Stimulated activated CD8-positive, alpha-beta memory T cell treated with anti-CD3 and anti-CD28 coated beads, Interleukin-4, amount 100 ng/mL, for 1 hour (primary cell): ENCODE results near the gene STARD7.
"Not testable (repeated sequence)": the region's sequence is repeated elsewhere in the genome, so short reads cannot be mapped to it uniquely, and the experiment has no call there.

ENCODE experiments used
- DNase-seq, 2 donors: peaks; one replicate each; pipeline ENCODE4 v3.0.0-alpha.2; 2020; ENCODE audit warnings: low read depth in 2 of 2, low spot score in 1 of 2

The STARD7 gene

DNA sequence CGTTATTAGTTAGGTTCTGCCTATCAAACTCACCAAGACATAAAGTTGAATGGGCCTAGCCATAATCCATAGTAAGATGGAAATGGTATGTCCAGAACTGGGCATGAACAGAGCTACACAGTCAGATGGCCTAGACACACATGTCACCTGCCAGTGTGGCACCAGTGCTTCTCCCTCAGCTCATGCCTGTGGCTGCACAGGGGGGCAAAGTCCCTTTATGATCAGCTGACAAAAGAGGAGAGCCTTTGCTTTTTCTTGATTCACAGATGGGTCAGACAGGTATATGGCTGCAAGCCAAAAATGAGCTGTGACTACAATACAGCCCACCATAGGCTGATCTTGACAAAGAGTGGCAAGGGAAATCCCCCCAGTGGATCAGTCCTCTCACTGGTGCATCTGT, 28.3 kb upstream of the STARD7 start:
- DNase-seq = no peak

DNA sequence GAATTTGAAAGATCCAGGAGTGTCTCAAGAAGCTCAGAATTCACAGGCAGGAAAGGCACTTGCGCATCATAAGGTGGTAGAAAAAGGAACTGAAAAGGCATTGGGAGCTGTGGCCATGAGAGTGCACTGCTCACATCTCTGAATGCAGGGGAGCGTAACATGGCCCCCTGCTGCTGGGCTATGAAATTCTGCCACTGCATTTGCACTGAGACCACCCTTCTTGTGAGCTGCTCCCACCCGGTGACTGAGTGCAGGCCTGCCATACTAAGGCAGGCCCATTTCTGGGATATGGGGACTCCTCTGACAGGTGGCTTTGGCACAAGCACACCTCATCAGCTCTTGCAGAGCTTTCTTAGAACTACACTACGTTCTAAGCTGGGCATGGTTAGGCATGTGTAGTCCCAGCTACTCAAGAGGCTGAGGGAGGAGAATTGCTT, 25.3 kb upstream of the STARD7 start:
- no peak for DNase-seq

DNA sequence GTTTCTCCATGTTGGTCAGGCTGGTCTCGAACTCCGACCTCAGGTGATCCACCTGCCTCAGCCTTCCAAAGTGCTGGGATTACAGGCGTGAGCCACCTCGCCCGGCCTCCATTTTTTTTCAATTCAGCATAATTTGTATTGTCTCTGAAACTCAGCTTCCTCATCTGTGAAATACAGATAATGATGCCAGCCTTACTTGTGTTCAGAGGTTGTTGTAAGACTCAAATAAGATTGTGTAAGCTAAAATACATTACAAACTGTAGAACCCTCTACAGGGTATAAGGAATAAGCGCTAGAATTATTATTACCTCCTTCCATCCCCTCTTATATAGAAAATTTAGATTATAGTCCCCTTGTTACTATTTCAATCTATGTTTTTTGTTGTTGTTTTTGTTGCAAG, 24.8 kb upstream of the STARD7 start:
- no peak for DNase-seq

DNA sequence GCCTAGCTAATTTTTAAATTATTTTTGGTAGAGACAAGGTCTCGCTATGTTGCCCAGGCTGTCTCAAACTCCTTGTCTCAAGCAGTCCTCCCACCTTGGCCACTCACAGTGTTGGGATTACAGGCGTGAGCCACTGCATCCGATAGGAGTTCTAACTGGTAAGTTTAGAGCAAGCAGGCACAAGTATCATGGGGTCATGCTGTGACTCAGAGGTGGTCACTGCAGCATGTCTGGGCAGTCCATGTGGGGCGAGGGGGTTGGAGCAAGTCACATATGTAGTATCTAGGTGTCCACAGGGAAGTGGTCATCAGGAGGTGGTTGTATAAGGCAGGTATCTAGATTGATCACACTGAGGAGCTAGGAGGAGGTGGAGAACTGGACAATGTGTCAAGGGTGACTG, 22.7 kb upstream of the STARD7 start:
- DNase-seq = no peak

DNA sequence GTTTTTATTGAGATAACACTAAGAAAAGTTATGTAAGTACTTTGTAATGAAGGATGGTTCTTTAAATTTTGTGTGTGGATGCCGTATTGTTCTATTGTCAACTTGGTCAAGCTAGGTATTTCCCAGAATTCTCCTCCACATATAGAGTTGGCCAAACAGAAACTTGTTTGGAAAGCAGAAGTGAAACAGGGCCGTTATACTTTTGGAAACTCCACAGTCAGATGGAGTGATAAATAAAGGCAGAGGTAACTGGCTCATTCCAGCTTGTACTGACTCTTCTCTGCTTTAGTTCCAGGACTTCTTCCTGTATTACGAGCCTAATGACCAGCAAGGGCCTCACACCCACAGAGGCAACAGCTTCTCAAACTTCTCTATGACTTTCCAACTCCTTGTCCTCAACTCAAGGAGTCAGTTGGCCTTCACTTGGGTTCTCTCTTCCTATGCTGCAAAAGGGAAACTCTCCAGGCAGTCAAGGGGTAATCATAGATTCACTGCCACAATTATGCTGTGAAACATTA, 16.4 kb upstream of the STARD7 start:
- no peak for DNase-seq

- DNase-seq = not testable (repeated sequence)
These were observed 12.5 kb upstream of the STARD7 start for GRCh38 chr2:96221106-96221505.

DNA sequence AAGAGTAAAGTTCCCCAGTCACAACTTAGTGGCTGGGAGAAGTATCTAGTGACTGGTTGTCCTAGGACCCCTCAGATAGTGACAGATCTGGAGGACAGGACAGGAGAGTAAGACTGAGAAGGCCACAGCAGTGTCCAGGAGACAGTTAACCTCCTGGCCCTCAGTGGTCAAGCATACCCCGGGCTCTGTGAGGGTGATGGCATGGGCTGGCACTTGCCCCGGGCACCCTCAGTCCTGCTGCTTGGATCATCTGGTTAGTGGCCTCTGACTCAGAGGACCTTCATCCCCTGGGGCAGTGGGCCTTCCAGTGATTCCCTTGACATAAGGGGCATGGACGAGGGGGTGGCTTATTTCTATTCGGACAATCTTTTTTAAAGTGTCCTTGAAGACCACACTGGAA, 11.3 kb upstream of the STARD7 start:
- DNase-seq = not testable (repeated sequence)

GRCh38 chr2:96218508-96219131, 10.0 kb upstream of the STARD7 start:
- no peak for DNase-seq

DNA sequence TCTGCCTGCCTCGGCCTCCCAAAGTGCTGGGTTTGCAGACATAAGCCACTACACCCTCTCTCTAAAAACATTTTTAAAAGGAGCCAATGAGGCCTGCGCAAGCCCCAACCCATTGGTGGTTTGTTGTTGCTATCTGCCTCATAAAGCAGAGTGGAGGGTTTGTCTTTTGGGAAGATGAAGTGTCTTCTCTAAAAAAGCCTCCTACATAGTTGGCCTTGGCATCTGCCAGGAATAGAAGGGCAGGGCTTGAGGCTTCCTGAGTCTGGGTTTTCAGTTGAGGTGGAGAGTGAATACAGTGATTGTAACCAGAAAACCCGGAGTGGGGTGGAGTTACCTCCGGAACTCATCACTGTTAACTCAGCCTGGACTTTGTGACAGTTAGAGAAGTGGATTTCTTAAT, 5.9 kb upstream of the STARD7 start:
- DNase-seq = no peak

DNA sequence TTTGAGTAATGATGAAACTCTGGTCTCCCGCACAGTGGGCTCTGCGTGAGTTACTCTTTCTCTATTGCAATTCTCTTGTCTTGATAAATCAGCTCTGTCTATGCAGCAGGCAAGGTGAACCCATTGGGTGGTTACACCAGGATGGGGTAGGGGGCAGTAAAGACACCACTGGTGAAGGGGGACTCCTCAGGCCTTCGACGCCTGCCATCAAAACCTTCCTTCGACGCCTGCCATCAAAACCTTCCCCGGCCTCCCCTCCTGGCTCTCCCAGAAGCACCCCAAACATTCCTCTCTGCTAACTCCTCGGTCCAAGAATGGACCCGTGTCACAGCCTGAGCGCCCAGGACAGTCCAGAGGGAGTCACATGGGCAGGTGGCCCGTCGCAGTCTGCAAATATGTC, 4.8 kb upstream of the STARD7 start:
- no peak for DNase-seq

- DNase-seq = no peak
These were observed 3.7 kb upstream of the STARD7 start for GRCh38 chr2:96212339-96212738.

- DNase-seq = no peak
These were observed 1.1 kb upstream of the STARD7 start for GRCh38 chr2:96209729-96210085.

GRCh38 chr2:96209011-96209728, 543 bp upstream of the STARD7 start:
- DNase-seq = no peak

DNA sequence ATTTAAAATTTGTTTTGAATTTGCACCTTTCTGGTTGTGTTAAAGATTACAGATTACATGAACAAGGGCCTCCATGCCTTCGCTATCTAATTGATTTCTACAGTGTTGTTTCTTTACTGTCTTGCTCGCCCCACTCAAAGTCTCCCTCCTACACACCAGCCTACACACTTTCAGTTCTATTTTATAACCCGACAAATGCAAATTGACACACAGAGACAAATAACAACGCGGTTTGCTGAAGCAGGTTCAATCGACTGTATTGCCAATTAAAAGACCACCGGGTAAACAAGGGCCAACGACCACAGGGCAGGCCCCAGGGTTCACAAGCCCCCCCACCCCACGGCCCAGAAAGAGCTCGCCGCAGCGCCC, 869 bp downstream of the STARD7 start:
- no peak for DNase-seq

DNA sequence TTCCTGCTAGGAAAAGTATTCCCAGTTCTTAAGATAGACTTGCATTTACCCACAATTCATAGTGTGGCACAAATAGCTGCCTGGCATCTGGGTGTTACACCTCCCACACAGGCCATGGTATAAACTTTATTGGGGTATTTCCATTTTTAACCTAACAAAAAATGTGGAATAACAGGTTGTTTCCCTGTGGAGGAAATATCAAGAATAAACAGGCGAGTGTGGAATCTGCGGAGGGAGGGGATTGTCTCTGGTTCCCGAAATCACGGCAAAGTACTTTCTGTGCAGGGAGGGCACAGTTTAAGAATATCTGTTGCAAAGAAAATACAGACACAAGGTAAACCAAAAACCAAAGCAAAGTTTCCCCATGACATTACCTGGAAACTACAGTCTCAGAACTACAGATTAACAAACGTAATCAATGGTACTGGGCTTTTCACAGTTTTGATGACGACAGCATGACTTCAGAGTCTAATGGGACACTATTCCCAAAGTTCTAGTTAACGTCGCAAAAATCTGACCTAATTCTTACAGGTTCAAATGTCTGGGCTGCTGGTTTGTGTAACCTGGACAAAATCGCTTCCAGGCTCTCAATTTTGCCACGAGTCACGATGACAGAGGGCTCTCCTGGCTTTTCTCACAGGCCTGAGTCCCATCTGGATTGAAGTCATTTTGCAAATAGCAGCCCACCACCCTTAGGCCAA, 1.4 kb downstream of the STARD7 start:
- no peak for DNase-seq

DNA sequence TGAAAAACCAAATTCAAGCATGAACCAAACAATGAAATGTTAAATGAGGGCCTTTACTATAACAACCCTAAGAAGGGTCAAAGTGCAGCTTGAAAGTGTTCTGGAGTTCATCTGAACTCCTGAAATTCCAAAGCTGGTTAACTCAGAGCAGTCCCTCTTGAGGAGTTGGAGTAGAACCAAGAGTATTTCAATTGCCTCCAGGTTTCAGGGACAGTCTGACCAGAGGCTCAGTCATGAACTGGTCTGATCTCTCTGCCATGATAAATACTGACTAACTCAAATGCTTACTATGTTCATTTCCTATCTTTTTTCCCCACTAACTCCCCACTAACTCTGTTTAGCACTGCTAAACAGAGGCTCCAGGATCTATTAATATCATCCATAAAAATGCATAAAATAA, 2.7 kb downstream of the STARD7 start:
- no peak for DNase-seq

DNA sequence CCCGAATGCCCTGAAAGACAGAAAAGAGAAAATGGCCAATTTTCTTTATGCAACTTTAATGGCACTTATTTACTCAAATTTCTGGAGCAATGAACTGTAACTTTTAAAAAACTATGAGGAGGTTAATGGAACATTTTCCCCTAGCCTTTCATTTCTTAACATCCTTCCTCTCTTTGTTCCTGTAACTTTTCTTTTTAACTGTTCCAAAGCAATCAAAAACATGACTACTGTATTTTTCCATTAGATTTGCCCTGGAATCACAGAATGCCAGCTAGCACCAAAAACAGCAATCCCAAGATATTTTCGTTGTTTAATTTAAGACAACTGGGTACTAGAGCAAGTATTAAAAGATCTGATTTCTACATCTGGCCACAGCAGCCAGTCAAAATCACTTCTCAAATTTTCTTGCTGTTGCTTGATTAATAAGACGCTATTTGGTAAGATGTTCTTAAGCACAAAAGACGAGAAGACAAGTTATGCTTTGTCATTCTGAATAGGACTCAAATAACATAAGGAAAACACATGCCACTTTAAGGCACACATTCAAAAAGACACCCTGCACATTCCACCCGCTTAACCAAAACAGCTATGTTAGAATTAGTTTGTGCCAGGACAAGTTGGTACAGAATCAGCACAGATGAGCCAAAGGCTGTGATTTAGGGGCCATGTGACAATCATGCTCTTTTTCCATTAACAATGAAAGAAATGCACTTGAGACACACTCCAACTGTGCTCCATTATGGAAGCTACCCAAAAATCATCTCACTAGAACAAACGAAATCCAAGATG, 3.6 kb downstream of the STARD7 start:
- no peak for DNase-seq

DNA sequence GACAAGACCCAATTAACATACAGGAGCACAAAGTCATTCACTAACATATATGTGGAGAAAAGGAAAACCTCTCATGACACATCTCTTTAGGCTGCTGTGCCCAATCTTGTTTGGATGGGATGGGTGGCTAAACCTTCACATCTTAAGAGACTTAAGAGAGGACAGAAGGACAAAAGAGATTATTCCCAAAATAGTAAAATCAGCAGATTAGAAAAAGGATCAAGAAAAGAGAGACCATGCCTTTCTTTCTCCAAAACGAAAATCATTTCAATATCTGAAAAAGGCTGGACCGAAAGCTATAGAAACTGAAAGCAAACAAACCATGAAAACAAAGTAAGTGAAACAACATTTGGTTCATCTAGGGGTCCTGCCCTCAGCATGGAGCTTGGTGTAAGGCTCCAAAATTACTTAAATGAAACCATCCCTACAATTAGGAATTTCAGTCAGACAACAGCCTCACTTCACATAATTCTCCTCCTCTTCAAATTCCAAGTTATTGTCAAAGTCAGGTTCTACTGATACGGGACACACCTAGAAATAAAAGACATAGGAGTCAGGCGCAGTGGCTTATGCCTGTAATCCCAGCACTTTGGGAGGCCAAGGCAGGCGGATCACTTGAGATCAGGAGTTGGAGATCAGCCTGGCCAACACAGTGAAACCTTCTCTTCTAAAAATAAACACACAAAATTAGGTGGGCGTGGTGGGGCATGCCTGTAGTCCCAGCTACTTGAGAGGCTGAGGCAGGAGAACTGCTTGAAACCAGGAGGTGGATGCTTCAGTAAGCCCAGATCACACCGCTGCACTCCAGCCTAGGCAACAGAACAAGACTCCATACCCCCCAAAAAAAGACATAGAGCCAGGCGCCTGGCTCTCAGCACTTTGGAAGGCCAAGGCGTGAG, 5.2 kb downstream of the STARD7 start:
- DNase-seq = no peak

- DNase-seq = no peak
These were observed 6.3 kb downstream of the STARD7 start for GRCh38 chr2:96202152-96202854.

GRCh38 chr2:96201338-96201737, 7.3 kb downstream of the STARD7 start:
- DNase-seq = no peak
